Natural killer cell treated with Interleukin-12 subunit alpha and Interleukin-12 subunit beta and Interleukin-15 and Interleukin-18, amount 100 ng/mL, for 72 hours (primary cell): ENCODE results near the gene FAM222B. TPM values are rescaled to one million over a fixed set of nuclear protein-coding genes. Genes with fewer than 3 reads are reported as not detected.
A peak's percentile ranks its signal among the peaks of the same experiment; 100 is the strongest.
"Not testable (repeated sequence)": the region's sequence is repeated elsewhere in the genome, so short reads cannot be mapped to it uniquely, and the experiment has no call there.

Experiments used
- ATAC-seq, 2 donors: fragments of 150-1000 bp; cut with Tn5 transposase in 1 of 2; sonication (Bioruptor Pico), chemical (Tn5 transposase) in 1 of 2; 2 replicates each; pipeline ENCODE4 v1.10.0; 2021
- DNase-seq: peaks from one replicate; pipeline ENCODE4 v3.0.0; 2022; ENCODE audit warnings: low spot score
- H3K27ac Mint-ChIP-seq, 2 donors: 1 replicate in 1 of 2; 2 replicates in 1 of 2; pipeline ENCODE4 v1.8.0; 2022; ENCODE audit warnings: mixed read lengths in 2 of 2, mild to moderate bottlenecking in 1 of 2, moderate library complexity in 1 of 2
- H3K27me3 Mint-ChIP-seq, 2 donors: 1 replicate in 1 of 2; 2 replicates in 1 of 2; pipeline ENCODE4 v1.8.0; 2022; ENCODE audit warnings: mixed read lengths in 2 of 2
- H3K36me3 Mint-ChIP-seq: one replicate; pipeline ENCODE4 v1.8.0; 2022; ENCODE audit warnings: mixed read lengths
- H3K4me1 Mint-ChIP-seq, 2 donors: 1 replicate in 1 of 2; 2 replicates in 1 of 2; pipeline ENCODE4 v1.8.0; 2022; ENCODE audit warnings: low read depth in 2 of 2, mixed read lengths in 2 of 2, mild to moderate bottlenecking in 1 of 2
- H3K4me3 Mint-ChIP-seq: one replicate; pipeline ENCODE4 v1.8.0; 2022; ENCODE audit warnings: mixed read lengths
- H3K9me3 Mint-ChIP-seq: 2 replicates; pipeline ENCODE4 v1.8.0; 2022; ENCODE audit warnings: mixed read lengths
- total RNA-seq, 2 donors: library from RNA; stranded (reverse); gene quantifications; one replicate each; pipeline ENCODE4 v1.2.3, GENCODE V29; 2022

Gene FAM222B
- total RNA-seq, 2 donors from 2014 or later = 21.7 to 23.5 TPM

DNA sequence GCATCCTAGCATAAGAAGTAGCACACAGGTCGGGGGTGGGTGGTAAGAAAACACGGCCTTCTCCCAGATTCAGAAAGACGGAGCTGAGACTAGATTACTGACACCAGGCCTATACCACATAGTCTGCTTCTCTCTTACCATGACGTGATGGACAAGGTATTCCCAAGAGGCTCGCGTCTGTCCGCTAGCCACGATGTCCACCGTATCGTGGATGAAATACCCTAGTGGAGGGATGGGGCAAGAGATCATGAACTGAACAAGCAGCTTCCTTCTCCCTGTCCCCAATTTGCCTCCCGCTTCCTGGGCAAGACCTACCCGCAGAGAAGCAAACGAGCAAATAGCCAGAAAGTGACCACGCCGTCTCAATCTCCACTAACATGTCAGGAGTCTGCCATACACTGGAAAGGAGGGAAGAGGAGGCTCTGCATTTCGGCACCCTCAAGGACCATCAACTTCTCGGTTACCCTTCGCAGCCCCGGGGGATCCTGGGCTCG, 117.4 kb downstream of the FAM222B start:
- H3K27me3 Mint-ChIP-seq = no peaks in the 10 kb centered on the region

DNA sequence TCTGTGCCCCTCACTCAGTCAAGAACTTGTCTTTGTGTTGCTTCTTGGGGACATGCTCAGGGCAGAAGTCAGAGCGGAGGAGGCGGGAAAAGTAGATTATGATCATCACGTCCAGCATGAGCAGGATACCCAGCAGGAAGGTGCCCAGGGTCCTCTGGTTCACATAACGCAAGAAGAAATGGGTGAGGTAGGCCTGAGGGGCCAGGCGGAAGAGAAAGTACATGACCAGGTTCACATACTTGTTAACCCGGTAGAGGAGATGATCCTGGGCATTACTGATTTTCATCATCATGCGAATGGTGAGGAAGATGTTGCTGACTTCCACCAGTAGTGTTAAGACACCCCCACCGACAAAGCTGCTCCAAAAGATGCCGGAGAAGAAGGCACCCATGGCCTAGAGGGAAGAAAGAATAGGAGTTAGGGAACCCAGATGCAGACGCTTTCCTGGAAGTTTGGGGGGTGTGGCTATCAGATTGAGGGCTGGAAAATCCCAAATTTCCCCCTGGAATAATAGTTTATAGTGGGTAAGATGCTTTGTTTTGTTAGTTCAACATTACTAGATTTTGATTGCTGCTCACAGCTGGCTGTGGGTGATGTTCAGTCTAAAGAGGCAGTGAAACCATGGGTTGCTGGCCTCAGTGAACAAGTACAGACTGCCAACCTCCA, 118.0 kb downstream of the FAM222B start:
- no peak for ATAC-seq
- Mint-ChIP-seq H3K27ac (peak overlapping the region; percentile 38 to 80), H3K27me3 (no peaks in the 10 kb centered on the region), H3K9me3 (no peaks in the 10 kb centered on the region), H3K36me3 (peaks cover 34% of the 10 kb centered on the region), H3K4me1 (peaks cover 67 to 68% of the 10 kb centered on the region in 2 donors), H3K4me3 (peak overlapping the region; percentile 97)
- DNase-seq = no peak

More for the DNA sequence above, 117.4 kb downstream of the FAM222B start:
- ATAC-seq (no peak), DNase-seq (no peak)
- peak overlapping the region; percentile 97 for H3K4me3 Mint-ChIP-seq
- H3K4me1 Mint-ChIP-seq = peaks cover 66 to 67% of the 10 kb centered on the region in 2 donors
- peaks cover 29% of the 10 kb centered on the region for H3K36me3 Mint-ChIP-seq
- peak overlapping the region; percentile 38 to 80 for H3K27ac Mint-ChIP-seq
- no peaks in the 10 kb centered on the region for H3K9me3 Mint-ChIP-seq

DNA sequence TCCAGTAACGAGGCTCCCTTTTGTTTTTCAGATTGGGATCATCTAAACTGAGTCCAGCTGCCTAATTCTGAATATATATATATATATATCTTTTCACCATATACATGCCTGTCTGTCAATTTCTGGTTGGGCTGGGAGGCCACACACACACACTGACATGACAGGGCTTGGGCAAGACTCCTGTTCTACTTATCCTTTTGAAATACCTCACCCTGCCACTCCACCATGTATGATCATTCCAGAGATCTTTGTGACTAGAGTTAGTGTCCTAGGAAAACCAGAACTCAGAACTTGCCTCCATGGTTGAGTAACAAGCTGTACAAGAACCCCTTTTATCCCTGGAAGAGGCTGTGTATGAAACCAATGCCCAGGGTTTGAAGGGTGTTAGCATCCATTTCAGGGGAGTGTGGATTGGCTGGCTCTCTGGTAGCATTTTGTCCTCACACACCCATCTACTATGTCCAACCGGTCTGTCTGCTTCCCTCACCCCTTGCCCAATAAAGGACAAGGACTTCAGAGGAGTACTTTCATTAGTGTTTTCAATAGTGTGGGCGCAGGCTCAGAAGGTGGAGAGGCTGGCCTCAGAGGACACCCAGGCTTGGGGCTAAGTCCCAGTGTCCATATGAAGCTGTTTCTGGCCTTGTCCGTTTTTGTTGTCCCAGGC, 118.6 kb downstream of the FAM222B start:
- not testable (repeated sequence) for DNase-seq, ATAC-seq, H3K9me3 Mint-ChIP-seq, H3K27me3 Mint-ChIP-seq
- peak overlapping the region; percentile 38 to 80 for H3K27ac Mint-ChIP-seq
- peaks cover 34% of the 10 kb centered on the region for H3K36me3 Mint-ChIP-seq
- H3K4me1 Mint-ChIP-seq = peaks cover 69 to 70% of the 10 kb centered on the region in 2 donors
- peak overlapping the region; percentile 97 for H3K4me3 Mint-ChIP-seq

DNA sequence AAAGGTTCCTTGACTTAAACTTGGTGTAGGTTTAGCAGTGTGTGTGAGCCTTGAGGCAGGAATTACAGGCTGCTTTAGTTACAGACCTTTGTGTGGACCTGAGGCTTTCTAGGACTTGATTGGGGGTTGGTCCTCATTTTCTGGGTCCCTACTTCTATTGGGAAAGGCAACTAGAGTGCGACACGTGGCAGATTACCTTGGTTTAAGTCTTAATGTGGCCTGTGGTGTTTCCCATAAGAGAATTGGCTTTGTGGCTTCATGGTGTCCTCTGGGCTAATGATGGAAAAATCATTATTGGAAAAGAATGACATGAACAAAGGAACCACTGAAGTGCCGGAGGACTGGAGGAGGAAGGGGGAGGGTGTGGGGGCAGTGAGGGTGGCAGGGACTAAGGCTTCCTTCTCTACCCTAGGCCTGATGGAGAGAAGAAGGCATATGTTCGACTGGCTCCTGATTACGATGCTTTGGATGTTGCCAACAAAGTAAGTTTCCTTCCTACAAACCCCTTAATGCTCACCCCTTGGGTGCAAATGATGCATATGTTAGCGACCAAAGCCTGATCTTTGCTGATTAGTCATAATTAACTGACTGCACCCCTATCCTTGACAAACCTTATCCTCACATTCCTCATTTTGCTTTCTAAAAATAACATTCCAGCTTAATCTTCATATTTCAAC, 119.3 kb downstream of the FAM222B start:
- peak overlapping the region in 1 of 2 donors; percentile 80 for H3K27ac Mint-ChIP-seq

DNA sequence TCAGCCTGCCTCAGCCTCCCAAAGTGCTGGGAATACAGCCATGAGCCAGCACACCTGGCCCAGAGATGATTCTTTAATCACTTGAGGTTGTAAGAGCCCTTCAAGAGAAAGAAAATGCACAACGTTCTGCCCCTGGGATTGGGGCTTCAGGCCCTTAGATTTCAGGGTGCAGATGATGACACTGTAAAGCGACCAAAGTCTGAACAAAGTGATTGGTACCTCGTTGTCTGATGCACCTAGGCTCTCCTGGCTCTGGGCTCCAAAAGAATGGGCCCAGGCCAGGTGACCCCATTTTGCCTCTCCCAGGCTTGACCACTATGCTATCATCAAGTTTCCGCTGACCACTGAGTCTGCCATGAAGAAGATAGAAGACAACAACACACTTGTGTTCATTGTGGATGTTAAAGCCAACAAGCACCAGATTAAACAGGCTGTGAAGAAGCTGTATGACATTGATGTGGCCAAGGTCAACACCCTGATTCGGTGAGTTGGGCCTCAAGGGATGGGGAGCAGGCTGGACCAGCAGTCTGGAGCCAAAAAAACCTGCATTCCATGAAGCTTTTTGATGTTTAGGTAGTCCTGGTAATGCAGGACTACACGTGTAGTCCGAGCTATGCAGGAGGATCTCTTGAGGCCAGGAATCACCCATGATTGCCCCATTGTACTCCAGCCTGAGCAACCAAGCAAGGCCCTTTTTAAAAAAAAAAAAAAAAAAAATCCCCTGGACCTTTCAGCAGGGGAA, 120.0 kb downstream of the FAM222B start:
- peak overlapping the region in 1 of 2 donors; percentile 93 for H3K27ac Mint-ChIP-seq
- peak overlapping the region; percentile 97 for H3K4me3 Mint-ChIP-seq
- H3K27me3 Mint-ChIP-seq = no peaks in the 10 kb centered on the region
- H3K9me3 Mint-ChIP-seq = no peaks in the 10 kb centered on the region
- H3K36me3 Mint-ChIP-seq = peaks cover 34% of the 10 kb centered on the region
- no peak for DNase-seq
- ATAC-seq = no peak
- H3K4me1 Mint-ChIP-seq = peaks cover 67 to 68% of the 10 kb centered on the region in 2 donors

More for the DNA sequence above, 119.3 kb downstream of the FAM222B start:
- DNase-seq (no peak), ATAC-seq (no peak)
- H3K4me3 Mint-ChIP-seq = peak overlapping the region; percentile 97
- no peaks in the 10 kb centered on the region for H3K9me3 Mint-ChIP-seq
- peaks cover 34% of the 10 kb centered on the region for H3K36me3 Mint-ChIP-seq
- peaks cover 69 to 70% of the 10 kb centered on the region in 2 donors for H3K4me1 Mint-ChIP-seq
- no peaks in the 10 kb centered on the region for H3K27me3 Mint-ChIP-seq

DNA sequence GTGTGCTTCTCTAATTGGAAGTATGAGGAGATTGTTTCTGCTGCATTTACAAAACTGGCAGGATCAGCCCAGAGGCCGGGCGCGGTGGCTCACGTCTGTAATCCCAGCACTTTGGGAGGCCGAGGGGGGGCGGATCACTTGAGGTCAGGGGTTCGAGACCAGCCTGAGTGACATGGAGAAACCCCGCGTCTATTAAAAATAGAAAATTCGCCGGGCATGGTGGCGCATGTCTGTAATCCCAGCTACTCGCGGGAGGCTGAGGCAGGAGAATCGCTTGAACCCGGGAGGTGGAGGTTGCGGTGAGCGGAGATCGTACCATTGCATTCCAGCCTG, 121.6 kb downstream of the FAM222B start:
- H3K4me1 Mint-ChIP-seq = peaks cover 58% of the 10 kb centered on the region in 2 donors
- peak overlapping the region; percentile 97 for H3K4me3 Mint-ChIP-seq
- H3K27ac Mint-ChIP-seq = peak overlapping the region; percentile 93 to 97
- H3K36me3 Mint-ChIP-seq = peaks cover 34% of the 10 kb centered on the region
- not testable (repeated sequence) for DNase-seq, H3K27me3 Mint-ChIP-seq, ATAC-seq, H3K9me3 Mint-ChIP-seq

DNA sequence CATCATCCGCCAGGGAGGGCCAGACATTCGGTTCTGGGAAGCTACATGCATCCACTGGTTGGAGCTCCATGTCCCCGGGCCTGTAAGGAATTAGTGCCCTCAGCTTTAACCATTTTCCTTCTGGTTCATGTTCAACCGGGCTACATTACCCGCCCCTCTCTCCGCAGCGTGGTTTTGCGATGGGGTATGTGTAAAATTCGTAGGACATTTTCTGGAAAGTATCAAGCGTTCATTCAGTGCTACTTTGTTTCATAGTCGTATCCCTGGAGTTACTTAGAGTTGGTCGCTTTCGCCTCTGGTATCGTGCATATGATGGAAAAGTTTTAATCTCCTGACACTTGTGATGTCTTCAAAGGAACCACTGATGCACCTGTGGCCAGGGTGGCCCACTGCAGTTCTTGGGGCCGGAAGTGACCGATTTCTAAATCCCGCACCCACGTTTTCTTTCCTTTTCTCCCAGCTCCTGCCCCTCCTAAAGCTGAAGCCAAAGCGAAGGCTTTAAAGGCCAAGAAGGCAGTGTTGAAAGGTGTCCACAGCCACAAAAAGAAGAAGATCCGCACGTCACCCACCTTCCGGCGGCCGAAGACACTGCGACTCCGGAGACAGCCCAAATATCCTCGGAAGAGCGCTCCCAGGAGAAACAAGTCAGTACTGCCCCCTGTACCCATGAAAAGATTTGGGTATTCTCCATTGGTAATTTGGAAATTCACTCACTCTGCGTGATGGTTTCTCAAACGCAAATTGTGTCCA, 122.2 kb downstream of the FAM222B start:
- no peaks in the 10 kb centered on the region for H3K9me3 Mint-ChIP-seq
- peaks cover 54% of the 10 kb centered on the region in 2 donors for H3K4me1 Mint-ChIP-seq
- peaks cover 34% of the 10 kb centered on the region for H3K36me3 Mint-ChIP-seq
- H3K27me3 Mint-ChIP-seq = peaks cover 2 to 4% of the 10 kb centered on the region in 2 donors
- no peak for ATAC-seq
- H3K27ac Mint-ChIP-seq = peak overlapping the region; percentile 93 to 97
- H3K4me3 Mint-ChIP-seq = peak overlapping the region; percentile 97
- DNase-seq = no peak

DNA sequence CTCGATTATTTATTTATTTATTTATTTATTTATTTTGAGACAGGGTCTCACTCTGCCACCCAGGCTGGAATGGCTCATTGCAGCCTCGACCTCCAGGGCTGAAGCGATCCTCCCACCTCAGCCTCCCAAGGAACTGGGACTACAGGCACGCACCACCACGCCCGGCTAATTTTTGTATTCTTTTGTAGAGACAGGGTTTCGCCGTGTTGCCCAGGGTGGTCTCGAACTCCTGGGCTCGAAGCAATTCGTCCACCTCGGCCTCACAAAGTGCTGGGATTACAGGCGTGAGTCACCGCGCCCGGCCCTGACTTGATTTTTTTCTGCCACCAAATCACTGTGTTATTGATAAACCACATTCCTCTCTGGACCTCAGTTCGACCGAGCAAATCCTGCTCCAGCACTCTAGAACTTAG, 123.6 kb downstream of the FAM222B start:
- H3K4me3 Mint-ChIP-seq = peak overlapping the region; percentile 97
- H3K9me3 Mint-ChIP-seq = no peaks in the 10 kb centered on the region
- peaks cover 12 to 13% of the 10 kb centered on the region in 2 donors for H3K27me3 Mint-ChIP-seq
- peaks cover 40 to 42% of the 10 kb centered on the region in 2 donors for H3K4me1 Mint-ChIP-seq
- peak overlapping the region; percentile 93 to 97 for H3K27ac Mint-ChIP-seq
- peaks cover 24% of the 10 kb centered on the region for H3K36me3 Mint-ChIP-seq
- ATAC-seq (no peak), DNase-seq (no peak)

DNA sequence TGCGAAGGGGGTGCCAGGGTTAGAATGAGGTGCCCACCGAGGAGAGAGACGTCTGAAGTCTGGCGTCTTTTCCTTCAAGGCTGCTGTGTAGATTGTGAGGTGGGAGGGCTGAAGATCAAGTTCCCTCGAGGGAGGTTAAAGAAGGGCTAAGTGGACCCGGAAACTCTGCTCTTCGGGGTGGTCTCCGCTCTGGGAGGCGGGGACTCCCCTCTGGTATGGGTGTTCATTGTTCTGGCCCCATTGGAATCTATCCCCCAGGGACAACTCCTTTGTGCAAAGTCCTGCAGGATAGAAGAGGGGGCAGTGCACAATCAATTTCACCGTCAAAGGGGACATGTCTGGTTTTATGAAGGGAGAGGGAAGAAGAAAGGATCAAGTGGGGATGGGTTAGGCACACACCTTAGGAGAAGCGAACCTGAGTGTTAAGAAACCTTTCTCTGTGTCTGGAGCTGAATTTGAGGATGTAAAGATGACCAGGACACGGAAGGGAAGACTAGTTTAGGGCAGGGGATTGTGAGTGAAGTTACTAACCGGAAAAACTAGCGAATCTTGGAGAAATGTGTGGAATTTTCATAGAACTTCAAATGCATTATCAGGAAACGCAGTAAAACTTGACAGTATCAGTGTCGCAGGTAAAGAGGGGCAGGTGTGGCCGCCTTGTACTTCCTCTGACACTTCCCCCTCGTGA, 124.1 kb downstream of the FAM222B start:
- Mint-ChIP-seq H3K27me3 (peaks cover 12 to 13% of the 10 kb centered on the region in 2 donors), H3K9me3 (no peaks in the 10 kb centered on the region), H3K4me1 (peaks cover 35 to 36% of the 10 kb centered on the region in 2 donors), H3K36me3 (peaks cover 18% of the 10 kb centered on the region), H3K4me3 (peak overlapping the region; percentile 89), H3K27ac (peak overlapping the region; percentile 72 to 97)
- ATAC-seq (no peak), DNase-seq (no peak)

DNA sequence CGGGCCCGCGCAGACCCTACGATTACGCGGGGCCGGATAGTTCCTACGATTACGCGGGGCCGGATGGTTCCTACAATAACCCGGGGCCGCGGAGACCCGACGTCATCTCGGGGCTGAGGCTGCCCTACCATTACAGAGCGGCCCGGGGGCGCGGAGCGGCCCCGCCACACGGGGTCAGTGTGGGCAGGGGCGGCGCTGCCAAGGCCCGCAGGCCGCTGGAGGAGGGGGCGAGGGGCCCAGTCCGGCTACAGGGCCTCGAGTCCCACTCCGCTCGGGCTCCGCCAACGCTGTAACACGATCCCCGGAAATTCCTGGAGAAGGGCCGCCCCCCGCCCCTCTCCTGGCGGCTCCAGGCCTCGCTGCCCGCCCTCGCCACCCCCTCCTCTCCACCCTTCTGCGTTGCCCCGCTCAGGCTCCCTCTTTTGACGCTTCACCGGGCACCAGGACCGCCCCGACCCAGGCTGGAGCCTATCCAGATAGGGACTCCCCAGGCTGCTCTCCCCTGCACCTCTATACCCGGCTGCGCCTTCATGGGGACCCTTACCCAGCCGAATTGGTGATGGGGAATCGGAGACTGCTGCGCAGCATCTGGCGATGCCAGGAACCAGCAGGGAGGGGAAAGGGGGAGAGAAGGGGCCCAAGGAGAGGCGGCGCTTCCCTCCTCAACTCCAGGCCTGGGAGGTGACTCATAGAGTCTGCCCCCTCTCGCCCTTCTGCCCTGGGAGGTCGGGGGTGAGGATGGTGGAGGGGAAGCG, 124.8 kb downstream of the FAM222B start, which contains the start of gene RAB34:
Gene RAB34 (minus strand): TSS at position 291 of the 755 bp plus-strand sequence. CDS start 602 bp downstream, outside the sequence.
- DNase-seq (no peak), ATAC-seq (peak in 1 of 2 donors; percentile 14)
- H3K9me3 Mint-ChIP-seq = no peaks in the 10 kb centered on the region
- H3K27ac Mint-ChIP-seq = peak within 1 kb of the TSS; percentile 6 to 72
- H3K4me1 Mint-ChIP-seq = peaks cover 35 to 36% of the 10 kb centered on the region in 2 donors
- H3K36me3 Mint-ChIP-seq = peaks cover 16% of the 10 kb centered on the region
- peaks cover 12 to 13% of the 10 kb centered on the region in 2 donors for H3K27me3 Mint-ChIP-seq
- peak within 1 kb of the TSS; percentile 89 for H3K4me3 Mint-ChIP-seq

DNA sequence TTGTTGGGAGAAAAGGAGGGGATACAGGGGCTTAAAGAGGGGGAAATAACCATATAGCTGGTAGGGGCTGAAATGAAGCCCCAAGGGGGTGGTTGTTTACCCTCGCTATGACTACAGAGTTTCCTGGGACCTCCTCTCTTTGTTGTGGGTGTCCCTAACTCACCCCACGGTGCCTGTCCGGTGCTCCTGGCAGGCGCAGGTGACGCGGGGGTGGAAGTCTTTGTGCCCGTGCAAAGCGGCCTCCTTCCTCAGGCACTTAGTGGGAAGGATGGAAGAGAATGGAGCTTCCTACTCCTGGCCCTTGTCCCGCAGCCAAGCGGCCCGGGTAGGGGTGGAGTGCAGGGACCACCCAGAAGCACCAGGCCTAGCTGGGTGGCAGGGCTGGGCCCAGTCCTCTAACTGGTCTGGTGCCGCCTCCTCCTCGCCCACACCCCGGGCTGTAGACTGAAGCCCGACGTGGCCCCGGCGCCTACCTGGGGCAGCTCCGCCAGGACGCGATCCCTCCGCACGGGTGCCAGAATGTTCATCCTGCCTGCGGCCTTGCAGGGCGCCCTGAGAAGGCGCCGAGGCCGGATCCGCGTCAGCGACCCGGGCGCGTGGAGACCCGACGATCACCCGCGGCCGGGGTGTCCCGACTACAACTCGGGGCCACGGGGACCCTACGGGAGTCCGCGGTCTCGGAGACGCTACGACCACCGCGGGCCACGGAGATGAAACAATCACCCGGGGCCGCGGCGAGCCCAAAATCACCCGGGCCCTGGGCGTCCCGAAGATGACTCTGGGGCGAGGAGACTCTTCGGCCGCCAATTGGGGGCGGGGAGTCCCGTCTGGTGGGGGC, 125.6 kb downstream of the FAM222B start:
- peaks cover 12 to 15% of the 10 kb centered on the region in 2 donors for H3K27me3 Mint-ChIP-seq
- no peak overlapping the region for H3K4me3 Mint-ChIP-seq
- no peak for ATAC-seq
- H3K4me1 Mint-ChIP-seq = peaks cover 36 to 39% of the 10 kb centered on the region in 2 donors
- H3K27ac Mint-ChIP-seq = no peak overlapping the region
- H3K9me3 Mint-ChIP-seq = no peaks in the 10 kb centered on the region
- peaks cover 16% of the 10 kb centered on the region for H3K36me3 Mint-ChIP-seq
- no peak for DNase-seq
